GM19397 (cell line): Measurements from ENCODE around the gene AKAP13.
A peak's percentile ranks its signal among the peaks of the same experiment; 100 is the strongest.

Source experiments
- ATAC-seq: cut with Tn5 transposase; IDR thresholded peaks from one replicate; pipeline ENCODE4 v1.9.1; 2021; ENCODE audit warnings: mild to moderate bottlenecking, moderate library complexity; ENCODE audit not compliant: unreplicated experiment

AKAP13 gene

DNA sequence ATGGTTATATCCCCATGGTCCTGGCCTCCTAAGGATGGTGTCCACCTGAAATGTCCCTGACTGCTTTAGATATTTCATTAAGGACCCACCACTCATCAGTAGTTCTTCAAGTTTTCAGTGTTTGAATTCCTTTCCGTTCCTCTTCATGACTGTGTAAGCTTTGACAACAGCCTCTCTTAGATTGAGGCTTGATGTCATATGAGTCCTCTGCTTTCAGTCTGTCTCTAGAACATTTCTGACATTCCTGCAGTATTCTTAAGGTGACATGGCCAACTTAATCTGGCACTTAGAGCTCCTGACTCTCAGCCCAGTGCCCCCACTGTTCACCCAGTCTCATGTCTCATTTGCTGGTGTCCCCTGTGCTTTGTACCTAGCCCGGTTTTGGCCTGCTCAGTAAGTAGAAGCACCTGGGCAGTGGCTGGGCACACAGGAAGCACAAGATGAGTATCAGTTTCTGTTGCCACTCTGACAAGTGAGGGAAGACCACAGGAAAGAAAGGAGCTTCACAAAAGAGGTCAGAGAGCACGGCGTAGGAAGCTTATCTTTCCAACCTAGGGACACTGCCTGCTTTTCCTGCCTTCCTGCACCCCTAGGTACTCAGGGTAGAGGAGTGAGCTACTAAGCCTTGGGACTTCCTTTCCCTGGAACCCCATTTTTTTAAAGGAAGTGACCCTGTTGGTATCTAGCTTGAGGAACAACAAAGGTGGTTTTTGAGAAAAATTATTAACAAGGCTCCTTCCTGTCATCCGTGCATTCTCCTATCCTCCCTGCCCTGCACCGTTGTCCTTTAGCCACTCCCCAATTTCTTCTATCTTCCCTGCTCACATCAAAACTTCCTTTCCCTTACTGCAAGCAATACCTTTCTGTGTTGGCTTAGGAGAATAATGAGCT lies 311.2 kb downstream of the AKAP13 start:
- ATAC-seq = peak; percentile 42

DNA sequence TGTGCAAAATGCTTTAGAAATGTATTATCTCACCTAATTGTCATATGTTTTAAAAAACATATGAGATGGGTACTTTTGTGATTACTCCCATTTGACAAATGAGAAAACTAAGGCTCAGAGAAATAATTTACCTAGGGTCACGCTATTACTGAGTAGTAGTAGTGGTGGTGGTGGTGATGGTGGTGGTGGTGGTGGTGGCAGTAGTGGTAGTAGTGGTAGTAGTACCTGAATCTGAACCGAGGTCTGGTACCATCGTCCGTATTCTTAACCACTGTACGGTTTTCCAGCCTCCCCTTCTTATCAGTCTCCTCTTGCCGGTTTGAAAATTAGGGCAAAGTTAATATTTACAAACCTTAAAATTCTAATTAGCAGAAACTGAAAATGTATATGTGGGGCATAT lies 311.9 kb downstream of the AKAP13 start:
- ATAC-seq = no peak

DNA sequence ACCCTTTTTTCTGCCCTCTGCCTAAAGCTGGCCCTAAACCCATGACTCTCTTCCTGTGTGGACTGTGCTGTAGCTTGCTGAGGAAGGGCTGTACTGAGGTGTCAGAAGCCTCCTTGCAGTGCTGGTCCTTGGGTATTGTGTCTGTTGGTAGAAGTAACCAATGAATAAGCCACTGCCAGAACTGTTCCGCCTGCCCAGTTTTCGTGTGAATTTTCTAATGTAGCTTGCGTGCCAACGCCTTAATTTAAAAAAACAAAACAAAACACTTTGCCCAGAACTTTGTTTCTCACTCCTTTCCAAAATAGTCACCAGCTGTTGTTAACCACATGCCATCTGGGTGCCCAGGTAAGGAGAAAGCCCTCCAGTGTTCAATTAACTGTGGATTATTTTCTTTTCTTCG lies 312.5 kb downstream of the AKAP13 start:
- peak; percentile 54 for ATAC-seq

GRCh38 chr15:85693277-85693676 lies 312.9 kb downstream of the AKAP13 start:
- no peak for ATAC-seq

DNA sequence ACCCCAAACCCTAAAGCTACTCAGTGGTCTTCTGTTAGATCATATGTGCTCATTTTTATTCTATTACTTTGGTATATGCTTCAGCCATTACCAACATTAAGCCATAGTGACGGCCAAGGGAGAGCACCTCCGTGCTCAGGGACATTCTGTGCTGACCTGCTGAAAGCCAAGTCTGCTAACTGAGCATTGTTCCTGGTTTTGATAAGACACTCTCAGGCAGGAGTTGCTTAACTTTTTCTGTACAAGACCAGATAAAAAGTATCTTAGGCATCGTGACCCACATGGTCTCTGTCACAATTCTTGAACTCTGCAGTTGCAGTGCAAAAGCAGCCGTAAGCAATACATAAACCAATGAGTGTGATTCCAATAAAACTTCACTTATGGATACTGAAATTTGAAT lies 313.7 kb downstream of the AKAP13 start:
- no peak for ATAC-seq

DNA sequence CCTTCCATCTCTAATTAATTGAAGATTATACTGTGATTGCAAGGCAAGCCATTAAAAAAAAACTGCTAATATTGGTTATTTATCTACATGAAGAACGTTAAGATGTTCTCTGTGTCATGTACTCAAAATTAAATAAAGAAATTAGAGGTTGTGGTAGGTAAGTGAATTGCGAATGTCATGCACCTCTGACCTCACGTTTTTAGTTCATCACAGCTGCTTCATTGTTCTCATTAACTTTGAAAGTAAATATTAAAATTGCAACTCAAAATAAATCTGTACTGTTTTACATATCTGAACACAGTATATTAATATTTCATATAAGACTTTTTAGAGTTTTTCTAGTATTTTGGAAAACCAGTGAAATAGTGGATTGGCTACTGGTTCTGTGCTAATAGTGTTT lies 320.4 kb downstream of the AKAP13 start:
- ATAC-seq = no peak

GRCh38 chr15:85702321-85703101 lies 322.1 kb downstream of the AKAP13 start:
- ATAC-seq = no peak

DNA sequence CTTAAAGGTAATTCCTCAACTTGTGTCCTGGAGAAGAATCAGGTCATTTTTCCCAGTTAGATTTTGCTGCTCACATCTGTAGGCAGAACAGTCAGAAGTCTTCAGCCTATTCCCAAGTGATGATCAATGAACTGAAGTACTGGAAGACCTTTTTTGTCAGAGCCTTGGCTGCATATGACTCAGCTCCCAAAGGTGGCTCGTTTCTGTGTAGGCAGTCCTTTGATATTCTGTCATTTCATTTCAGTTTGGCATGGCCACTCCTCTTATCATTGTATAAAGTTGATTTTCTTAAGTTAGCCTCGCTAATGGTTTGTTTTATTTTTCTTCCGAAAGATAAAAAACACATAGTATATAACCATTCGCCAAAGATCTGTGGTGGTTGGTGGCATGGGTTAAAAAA lies 323.7 kb downstream of the AKAP13 start:
- no peak for ATAC-seq

DNA sequence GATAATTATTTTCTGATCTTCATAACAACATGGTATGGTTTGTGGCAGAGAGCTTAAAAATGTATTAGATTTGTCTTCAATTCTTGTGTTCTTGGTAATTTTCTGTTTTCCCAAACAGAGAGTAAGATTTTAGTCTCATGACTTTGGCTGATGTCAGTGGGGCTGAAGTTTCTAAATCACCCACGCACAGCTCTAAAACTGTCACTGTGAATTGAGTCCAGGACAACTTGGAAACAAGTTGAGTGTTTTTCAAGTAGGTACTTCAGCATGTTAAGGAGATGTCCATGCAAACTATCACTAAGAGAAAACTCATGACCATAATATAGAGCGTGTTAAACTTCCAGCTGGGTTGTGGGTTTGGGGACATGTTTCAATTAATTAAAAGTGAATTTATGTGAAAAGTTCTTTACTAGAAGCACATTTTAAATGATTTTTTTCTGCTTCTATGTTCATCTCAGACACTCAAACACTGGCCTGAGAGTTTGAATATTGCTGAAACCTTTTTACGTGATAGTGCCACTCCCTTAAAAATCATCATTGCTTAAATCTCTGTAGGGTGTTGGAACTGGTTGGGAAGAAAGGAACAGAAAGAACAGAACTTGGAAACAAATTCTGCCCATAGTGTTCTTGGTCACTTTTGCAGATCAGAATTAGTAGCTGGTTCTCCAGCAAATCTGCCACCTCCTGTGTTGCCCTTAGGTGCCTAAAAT lies 324.5 kb downstream of the AKAP13 start:
- ATAC-seq = no peak

GRCh38 chr15:85706779-85707518 lies 326.5 kb downstream of the AKAP13 start:
- ATAC-seq = peak; percentile 33

DNA sequence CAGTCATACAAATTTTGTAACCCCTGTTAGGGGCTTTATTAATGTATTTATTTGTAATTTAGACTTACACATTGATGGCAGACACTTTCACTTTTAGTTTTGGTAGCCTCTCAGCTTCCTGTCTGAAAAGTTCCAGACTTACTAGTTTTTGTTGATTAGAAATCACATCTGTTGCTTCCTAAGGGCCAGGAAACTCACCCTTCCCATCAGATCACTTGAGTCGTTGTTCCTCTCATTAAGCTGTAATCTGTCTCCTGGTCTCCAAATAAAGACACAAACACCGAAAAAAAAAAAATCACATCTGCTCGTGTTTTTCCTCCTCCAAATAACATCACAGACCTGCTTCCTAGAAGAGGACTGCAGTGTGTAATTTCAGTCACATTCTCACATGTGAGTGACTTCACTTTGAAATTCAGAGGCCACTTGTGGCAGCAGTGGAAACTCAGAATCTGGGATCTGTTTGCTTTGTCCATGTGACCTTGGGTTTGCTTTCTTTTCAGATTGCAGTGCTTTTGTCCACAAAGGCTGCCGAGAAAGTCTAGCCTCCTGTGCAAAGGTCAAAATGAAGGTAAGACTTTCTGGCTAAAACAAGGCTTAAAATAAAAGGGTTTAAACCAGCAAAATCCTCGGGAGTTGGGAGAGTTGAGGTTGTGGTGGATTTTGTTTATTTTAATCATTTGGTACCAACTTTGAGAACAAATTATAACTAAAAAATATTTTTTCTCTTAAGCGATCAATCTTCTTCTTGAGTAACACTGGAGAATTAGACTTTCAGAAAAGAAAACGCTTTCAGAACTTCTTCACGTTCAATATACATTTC lies 327.3 kb downstream of the AKAP13 start:
- ATAC-seq = peak; percentile 21

- no peak for ATAC-seq
Observed at GRCh38 chr15:85708402-85708941, 328.1 kb downstream of the AKAP13 start.

DNA sequence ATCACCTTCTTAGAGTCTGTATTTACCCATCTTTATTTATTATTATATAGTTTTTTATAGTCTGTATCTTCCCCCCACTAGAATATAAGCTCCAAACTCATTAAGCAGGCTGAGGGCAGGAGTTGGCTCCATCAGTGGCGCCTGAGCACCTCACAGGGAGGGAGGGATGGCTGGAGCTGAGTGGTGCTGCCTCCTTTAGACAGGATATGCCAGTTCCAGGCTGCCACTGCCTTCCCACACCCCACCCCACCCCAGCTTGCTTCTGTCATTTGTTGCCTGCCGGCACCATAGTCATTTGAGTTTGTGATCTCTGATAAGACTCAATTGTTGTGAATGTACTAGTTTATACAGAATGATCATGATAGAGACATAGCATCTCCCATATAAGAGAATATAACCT lies 328.8 kb downstream of the AKAP13 start:
- ATAC-seq = no peak

- ATAC-seq = no peak
Observed at GRCh38 chr15:85710340-85710842, 330.0 kb downstream of the AKAP13 start.

DNA sequence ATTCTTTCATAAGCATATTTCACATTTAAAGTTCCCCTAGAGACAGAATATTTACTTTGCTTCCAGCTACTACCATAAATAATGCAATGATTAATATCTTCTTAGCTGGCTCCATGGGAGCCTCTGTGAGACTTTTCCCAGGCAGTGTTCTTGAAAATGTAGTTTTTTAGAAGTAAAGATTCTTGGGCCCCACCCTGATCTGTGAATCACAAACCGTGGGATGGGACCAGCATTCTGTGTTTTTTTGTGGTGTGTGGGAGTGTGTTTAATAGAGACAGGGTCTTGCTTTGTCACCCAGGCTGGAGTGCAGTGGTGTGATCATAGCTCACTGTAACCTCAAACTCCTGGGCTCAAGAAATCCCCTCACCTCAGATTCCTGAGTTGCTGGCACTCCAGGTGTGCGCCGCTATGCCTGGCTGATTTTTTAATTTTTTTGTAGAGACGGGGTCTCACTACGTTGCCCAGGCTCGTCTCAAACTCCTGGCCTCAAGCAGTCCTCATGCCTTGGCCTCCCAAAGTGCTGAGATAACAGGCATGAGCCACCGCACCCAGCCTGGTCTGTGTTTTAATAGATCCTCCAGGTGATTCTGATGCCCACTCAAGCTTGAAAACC lies 331.3 kb downstream of the AKAP13 start:
- no peak for ATAC-seq

- ATAC-seq = no peak
Observed at GRCh38 chr15:85716261-85716660, 335.9 kb downstream of the AKAP13 start.

DNA sequence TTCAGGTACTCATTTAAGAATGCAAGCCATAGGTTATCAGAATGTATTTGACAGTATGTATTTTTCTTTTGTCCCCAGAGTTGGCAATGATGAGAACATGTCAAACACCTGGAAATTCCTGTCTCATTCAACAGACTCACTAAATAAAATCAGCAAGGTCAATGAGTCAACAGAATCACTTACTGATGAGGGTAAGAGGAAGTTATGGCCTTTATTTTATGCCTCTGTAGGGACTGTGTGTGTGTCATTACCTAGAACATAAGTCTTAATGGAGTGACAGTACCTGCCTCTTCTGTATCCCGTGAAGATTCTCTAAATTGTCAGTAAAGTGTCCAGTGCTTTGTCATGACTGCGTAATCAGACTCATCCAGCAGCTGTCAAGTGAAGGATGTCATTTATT lies 336.8 kb downstream of the AKAP13 start:
- ATAC-seq = no peak

- ATAC-seq = peak; percentile 81
Observed at GRCh38 chr15:85718271-85718971, 338.0 kb downstream of the AKAP13 start.
